Renal cortex interstitium (tissue), 15 donors: ENCODE measurements around the gene NPIPB4. TPM values are rescaled to one million over a fixed set of nuclear protein-coding genes. Genes with fewer than 3 reads are reported as not detected.
"Not testable (repeated sequence)": the region's sequence is repeated elsewhere in the genome, so short reads cannot be mapped to it uniquely, and the experiment has no call there.

Experiments used
- DNase-seq, 11 donors: peaks; one replicate each; pipeline ENCODE4 v3.0.0-alpha.2; 2013; ENCODE audit warnings: low read depth in 9 of 11, low spot score in 4 of 11; ENCODE audit errors: extremely low read depth in 1 of 11
- long read RNA-seq, 16 experiments: transcript quantifications; one replicate each; lab custom pipeline, GENCODE V29; 2026
- polyA plus RNA-seq, 3 donors: library from polyadenylated mRNA; unstranded; fragments of 120-200 nt; gene quantifications; one replicate each; pipeline ENCODE4 v1.2.1, GENCODE V29; 2013; ENCODE audit not compliant: insufficient read length in 3 of 3

NPIPB4 gene
- 100 to 1,000 TPM in 1 of 3 donors, 10 to 100 TPM in 2; 50.2 to 201 (median 93.1) TPM for polyA plus RNA-seq
- long read RNA-seq, donor 1: 0 reads
- long read RNA-seq, donor 2: 0 reads
- long read RNA-seq, donor 3, partial matches to known transcripts: 415 of 415 reads
- long read RNA-seq, donor 3, other reads (novel, unspliced or antisense): 0 of 415 reads
- long read RNA-seq, donor 4, partial matches to known transcripts: 23 of 24 reads
- long read RNA-seq, donor 4, other reads (novel, unspliced or antisense): 0 of 24 reads
- long read RNA-seq, donor 5: 0 reads
- long read RNA-seq, donor 6: 0 reads
- long read RNA-seq, donor 7: 0 reads
- long read RNA-seq, donor 8: 0 reads
- long read RNA-seq, donor 9, partial matches to known transcripts: 0 of 3 reads
- long read RNA-seq, donor 9, other reads (novel, unspliced or antisense): 0 of 3 reads
- long read RNA-seq, donor 10: 0 reads
- long read RNA-seq, donor 11: 0 reads
- long read RNA-seq, donor 12, partial matches to known transcripts: 0 of 4 reads
- long read RNA-seq, donor 12, other reads (novel, unspliced or antisense): 0 of 4 reads
- long read RNA-seq, donor 13: 0 reads
- long read RNA-seq, donor 14: 0 reads
- long read RNA-seq, donor 15: 0 reads
- long read RNA-seq, donor 16, partial matches to known transcripts: 28 of 28 reads
- long read RNA-seq, donor 16, other reads (novel, unspliced or antisense): 0 of 28 reads

DNA sequence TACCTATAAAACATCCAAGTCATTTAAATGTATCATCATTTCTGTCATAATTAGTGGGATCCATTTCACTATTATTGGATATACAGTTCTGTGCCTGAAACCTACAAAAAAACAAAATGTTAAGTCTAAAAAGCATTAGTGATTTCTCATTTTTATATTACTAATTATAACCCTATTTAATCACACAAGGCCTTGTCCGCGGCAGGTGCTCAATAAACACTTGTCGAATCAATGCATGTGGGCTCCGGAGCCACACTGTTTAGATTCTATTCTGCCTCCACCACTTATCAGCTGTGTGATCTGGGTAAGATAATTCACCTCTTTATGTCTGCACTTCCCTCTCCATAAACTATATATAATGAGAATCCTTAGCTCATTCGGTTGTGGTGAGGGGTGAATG is at the start of gene NPIPB4:
TSS of gene NPIPB4 (minus strand) at position 101 of the 400 bp plus-strand sequence. CDS start 378 bp downstream, outside the sequence.
- not testable (repeated sequence) for DNase-seq

DNA sequence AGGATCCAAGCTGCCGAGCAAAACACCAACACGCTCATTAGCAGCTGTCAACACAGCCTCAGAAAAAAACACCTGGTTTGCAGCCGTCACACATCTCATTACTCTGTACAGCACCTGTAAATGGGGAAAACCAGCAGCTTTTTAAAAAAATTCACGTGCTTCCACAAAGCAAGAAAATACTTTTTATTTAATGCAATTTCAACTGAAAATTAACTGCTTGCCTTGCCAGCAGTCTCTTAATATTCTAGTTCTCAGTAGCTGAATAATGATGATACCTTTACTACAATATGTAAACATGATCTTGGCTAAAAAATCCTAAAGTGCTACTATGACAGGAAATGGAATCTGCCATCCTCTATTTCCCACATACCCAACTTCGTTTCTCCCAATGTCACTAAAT is 41.4 kb upstream of the NPIPB4 start:
- DNase-seq: not testable (repeated sequence)

DNA sequence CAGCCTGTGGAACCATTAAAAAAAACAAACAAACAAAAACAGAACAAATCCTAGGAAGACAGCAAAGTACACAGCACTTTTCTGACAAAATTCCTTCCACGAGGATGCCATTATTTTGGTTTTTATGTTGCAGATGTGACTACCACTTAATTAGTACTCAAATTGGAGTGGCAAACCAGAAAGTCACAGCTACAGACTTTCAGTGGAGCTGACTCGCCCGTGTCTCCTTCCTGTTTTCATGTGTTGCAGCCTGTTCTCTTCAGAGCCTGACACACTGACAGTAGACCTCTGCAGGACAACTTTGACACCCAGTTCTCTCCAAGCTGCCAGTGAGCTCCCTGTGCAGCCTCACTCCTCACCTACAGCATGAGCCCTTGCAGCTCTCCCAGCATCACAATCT is 24.4 kb upstream of the NPIPB4 start:
- DNase-seq: not testable (repeated sequence)

DNA sequence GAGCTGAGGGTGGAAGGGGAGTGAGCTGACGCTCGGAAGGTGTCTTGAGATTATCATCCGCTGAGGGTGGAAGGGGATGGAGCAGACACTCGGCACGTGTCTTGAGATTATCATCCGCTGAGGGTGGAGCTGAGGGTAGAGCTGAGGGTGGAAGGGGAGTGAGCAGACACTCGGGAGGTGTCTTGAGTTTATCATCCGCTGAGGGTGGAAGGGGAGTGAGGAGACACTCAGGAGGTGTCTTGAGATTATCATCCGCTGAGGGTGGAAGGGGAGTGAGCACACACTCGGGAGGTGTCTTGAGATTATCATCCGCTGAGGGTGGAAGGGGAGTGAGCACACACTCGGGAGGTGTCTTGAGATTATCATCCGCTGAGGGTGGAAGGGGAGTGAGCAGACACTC is 20.4 kb downstream of the NPIPB4 start:
- not testable (repeated sequence) for DNase-seq

DNA sequence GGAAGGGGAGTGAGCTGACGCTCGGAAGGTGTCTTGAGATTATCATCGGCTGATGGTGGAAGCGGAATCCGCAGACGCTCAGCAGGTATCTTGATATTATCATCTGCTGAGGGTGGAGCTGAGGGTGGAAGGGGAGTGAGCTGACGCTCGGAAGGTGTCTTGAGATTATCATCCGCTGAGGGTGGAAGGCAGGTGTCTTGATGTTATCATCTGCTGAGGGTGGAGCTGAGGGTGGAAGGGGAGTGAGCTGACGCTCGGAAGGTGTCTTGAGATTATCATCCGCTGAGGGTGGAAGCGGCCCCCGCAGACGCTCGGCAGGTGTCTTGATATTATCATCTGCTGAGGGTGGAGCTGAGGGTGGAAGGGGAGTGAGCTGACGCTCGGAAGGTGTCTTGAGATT is 21.2 kb downstream of the NPIPB4 start:
- not testable (repeated sequence) for DNase-seq

DNA sequence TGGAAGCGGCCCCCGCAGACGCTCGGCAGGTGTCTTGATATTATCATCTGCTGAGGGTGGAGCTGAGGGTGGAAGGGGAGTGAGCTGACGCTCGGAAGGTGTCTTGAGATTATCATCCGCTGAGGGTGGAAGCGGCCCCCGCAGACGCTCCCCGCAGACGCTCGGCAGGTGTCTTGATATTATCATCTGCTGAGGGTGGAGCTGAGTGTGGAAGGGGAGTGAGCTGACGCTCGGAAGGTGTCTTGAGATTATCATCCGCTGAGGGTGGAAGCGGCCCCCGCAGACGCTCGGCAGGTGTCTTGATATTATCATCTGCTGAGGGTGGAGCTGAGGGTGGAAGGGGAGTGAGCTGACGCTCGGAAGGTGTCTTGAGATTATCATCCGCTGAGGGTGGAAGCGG is 21.8 kb downstream of the NPIPB4 start:
- not testable (repeated sequence) for DNase-seq

DNA sequence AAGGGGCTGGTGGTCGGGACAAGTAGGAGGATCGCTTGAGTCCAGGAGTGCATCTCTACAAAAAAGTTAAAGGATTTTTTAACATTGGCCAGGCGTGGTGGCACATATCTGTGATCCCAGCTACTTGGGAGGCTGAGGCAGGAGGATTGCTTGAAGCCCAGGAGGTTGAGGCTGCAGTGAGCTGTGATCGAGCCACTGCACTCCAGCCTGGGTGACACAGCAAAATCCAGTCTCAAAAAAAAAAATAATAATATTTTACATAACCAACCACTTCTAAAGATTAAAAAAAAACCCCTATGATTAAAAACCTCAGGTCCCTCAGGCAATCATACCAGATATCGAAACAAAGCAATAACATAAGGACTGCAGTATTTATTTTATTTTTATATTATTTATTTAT is 23.3 kb downstream of the NPIPB4 start:
- not testable (repeated sequence) for DNase-seq

DNA sequence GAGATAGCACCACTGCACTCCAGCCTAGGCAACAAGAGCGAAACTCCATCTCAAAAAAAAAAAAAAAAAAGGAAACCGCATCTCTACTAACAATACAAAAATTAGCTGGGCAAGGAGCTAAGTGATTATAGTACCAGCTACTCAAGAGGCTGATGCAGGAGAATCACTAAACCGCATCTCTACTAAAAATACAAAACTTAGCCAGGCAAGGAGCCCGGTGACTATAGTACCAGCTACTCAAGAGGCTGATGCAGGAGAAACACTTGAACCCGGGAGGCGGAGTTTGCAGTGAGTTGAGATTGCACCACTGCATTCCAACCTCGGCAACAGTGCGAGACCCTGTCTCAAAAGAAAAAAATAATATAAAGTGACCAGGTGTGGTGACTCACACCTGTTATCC is 27.6 kb downstream of the NPIPB4 start:
- not testable (repeated sequence) for DNase-seq

DNA sequence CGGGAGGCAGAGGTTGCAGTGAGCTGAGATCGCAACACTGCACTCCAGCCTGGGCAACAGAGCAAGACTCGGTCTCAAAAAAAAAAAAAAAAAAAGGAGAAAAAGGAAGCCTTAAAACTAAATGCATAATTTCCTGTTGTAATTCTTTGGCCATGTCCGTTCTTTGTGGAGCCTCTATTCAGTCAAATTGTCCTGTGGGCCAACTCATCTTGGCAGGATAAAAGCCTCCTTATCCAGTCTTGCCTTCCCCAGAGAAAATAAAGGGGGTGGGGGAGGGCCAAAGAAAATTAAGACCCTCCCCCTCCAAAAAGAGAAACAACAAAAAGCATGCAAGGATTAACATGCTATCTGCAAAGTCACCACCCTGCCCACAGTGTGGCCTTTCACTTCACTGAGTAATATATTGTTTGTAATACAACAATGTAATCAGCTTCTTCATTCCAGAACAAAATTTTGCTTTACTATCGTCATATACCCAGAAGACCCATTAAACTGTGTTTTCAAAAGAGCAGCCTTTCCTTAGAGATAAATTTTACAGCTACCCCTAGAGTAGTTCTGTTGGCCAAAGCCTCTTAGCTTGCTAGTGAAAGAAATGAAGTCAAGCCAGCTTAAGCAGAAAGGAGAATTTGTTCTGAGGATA is 31.4 kb downstream of the NPIPB4 start:
- DNase-seq: peak in 1 of 11 donors; percentile 19

DNA sequence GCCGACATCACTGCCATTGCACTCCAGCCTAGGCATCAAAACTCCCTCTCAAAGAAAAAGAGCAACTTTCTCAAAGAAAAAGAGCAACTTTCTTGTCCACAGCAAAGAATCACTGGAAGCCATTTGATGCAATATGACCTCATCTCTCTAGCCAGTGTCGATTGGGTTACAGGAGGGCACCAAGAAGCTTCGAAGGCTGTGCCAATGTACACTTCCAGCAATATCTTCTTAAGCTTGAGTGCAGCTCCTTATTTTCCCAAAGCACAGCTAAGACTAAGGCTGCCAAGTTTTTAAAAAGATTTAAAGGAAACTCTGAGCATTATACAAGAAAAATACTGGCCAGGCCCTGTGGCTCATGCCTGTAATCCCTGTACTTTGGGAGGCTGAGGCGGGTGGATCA is 32.0 kb downstream of the NPIPB4 start:
- DNase-seq: not testable (repeated sequence)

DNA sequence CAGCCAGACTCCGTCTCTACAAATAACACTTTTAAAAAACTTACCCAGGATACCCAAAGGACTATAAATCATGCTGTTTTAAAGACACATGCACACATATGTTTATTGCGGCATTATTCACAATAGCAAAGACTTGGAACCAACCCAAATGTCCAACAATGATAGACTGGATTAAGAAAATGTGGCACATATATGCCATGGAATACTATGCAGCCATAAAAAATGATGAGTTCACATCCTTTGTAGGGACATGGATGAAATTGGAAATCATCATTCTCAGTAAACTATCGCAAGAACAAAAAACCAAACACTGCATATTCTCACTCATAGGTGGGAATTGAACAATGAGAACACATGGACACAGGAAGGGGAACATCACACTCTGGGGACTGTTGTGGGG is 34.3 kb downstream of the NPIPB4 start:
- DNase-seq: not testable (repeated sequence)

DNA sequence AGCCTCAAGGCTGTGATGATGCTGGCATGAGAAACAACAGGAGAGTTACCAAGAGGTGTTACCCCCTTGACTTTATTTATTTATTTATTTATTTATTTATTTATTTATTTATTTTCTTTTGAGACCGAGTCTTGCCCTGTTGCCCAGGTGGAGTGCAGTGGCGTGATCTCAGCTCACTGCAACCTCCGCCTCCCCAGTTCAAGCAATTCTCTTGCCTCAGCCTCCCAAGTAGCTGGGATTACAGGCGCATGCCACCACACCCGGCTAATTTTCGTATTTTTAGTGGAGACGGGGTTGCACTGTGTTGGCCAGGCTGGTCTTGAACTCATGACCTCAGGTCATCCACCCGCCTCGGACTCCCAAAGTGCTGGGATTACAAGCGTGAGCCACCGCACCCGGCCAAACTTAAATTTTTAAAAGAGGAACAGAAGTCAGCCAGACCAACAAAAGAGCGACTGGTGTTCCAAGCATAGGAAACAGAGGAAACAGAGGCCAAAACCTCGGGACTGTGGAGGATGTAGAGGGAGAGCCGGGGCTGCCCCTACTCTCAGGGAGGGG is 36.6 kb downstream of the NPIPB4 start:
- peak in 1 of 11 donors; percentile 4 for DNase-seq

DNA sequence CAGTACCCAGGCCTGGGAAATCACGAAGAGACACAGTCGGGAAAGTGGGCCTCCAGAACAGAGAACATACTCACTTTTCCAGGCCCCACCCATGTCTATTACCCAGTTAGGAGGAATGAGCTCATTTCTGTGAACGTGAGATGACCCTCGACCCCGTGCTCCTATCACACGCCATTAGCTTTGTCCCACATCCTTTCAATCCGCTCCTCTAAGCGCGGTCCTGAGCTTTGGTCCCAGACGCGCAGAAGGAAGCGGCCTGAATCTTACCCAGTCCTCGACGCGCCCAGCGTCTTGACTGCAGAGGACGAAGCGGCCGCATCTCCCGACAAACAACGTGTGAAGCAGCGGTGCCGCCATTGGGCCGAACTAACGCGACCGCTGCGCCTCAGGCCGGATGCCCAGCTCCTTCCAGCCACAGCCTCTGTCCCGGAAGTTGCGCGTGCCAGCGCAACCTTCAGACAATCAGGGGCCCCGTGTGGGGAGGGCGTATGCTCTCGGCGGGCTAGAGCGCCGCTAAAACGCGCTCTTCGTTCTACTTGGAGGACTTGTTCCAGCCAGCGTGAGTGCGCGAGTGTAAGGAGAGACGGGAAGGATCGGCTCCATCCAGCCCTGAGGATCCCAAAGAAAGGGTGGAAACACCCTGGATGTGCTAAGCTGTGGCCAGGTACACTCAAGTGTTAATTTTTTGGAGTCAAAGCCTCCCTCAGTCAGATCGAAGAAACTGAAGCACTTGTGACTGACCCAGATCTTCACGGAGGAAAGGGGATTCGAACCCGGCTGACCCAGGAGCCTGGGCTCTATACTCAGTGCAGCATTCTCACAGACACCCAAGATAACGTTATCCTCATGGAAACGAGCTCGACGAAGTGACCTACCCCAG is 37.3 kb downstream of the NPIPB4 start:
- DNase-seq: peak in 9 of 11 donors; percentile 42 to 65 (median 53)

DNA sequence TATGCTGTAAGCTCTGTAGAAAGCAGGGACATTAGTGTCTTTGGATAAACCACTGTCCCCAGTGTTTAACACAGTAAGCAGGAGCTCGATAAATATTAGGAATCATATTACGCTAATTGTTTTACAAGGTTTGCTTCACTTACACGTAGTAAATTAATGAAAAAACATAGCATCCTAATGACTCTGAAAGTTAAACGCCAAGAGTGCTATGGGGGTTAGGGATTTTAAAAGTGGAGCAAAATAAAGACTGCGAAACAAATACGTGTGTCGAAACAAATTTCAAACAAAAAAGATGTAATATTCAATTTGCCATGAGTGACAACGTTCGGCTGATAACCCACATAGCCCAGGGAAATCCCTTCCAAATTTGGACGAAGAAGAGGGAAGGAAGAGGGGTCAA is 37.9 kb downstream of the NPIPB4 start:
- not testable (repeated sequence) for DNase-seq

DNA sequence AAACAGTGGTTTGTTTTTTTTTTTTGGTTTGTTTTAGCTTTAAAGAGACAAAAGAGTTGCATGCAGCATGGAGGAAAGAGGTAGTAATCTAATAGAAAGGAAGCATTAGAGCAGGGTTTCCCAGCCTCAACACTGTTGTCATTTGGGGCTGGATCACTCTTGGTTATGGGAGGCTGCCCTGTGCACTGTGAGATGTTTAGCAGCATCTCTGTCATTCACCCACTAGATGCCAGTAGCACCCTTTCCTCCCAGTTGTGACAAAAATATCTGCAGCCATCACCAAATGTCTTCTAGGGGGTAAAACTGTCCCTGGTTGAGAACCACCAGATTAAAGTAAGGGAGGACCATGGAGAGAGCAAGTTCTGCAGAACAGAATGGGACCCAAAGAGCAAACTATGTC is 40.5 kb downstream of the NPIPB4 start:
- DNase-seq: not testable (repeated sequence)

DNA sequence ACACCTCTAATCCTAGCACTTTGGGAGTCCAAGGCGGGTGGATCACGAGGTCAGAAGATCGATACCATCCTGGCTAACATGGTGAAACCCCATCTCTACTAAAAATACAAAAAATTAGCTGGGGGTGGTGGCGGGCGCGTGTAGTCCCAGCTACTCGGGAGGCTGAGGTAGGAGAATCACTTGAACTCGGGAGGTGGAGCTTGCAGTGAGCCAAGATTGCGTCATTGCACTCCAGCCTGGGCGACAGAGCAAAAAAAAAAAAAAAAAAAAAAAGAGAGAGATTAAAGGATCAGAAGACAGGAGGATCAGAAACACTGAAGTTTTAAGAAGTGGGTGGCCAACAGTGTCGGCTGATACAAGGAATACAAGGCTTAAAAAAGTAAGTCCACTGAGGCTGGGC is 41.9 kb downstream of the NPIPB4 start:
- DNase-seq: not testable (repeated sequence)

DNA sequence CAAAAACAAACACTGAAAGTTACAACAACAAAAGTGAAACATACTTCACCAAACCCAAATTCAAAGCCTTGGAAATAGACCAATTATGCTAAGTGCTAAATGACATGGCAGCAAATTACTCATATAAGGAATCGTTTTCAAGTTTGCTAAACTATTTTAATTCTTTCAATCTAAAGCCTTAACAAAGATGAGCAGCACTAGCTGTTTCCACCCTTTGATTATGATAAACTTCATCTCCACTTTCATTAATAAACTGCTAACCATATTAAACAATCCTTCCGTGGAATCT is 55.2 kb downstream of the NPIPB4 start:
- DNase-seq: not testable (repeated sequence)

DNA sequence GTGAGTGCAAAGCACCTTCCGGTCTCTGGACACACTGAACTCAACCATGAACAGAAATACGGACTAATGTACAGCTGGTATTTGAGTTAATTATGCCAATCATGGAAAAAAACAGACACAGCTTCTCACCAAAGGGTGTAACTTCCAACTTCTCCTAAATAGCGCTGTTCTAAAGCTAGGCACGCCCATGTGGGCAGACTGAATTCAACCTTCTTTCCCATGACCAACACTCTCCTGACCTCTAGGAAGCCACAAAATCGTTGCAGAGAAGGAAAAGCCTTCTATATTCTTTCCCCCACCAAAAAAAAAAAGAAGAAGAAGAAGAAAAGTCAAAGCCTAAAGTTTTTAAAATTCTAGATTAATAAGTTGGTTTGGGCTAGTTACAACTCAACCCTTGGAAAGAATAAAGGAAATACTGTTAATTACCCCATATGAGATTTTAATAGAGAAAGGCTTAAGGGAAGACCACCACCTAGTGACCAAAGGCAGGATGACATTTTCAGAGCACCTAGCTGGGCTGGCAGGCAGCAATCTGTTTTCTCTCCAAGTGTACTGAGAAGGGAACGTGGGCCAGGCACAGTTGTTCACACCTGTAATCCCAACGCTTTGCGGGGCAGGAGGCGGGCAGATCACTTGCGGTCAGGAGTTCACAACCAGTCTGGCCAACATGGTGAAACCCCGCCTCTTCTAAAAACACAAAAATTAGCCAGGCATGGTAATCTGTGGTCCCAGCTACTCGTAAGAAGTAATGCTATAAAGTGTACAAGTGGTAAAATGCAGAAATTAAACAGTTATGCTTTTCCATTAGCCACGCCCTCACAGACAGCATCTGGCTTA is 55.8 kb downstream of the NPIPB4 start:
- DNase-seq: peak in 3 of 11 donors; percentile 9 to 18 (median 11)
